Left renal pelvis (tissue), 4 donors: ENCODE measurements around the gene NPRL2. TPM values are rescaled to one million over a fixed set of nuclear protein-coding genes. Genes with fewer than 3 reads are reported as not detected.

Experiments
- DNase-seq, 4 donors: peaks; one replicate each; pipeline ENCODE4 v3.0.0-alpha.2; 2013; ENCODE audit warnings: low read depth in 4 of 4, low spot score in 3 of 4
- polyA plus RNA-seq, 4 donors: library from polyadenylated mRNA; unstranded; fragments of 120-200 nt; gene quantifications; one replicate each; pipeline ENCODE4 v1.2.1, GENCODE V29; 2013; ENCODE audit not compliant: insufficient read length in 4 of 4

NPRL2 gene
- polyA plus RNA-seq, 4 donors = 23.9 to 35.7 (median 30.5) TPM

GRCh38 chr3:50333744-50334328, 16.7 kb downstream of the NPRL2 start:
- no peak for DNase-seq

GRCh38 chr3:50331364-50331907, 19.1 kb downstream of the NPRL2 start:
- no peak for DNase-seq

- DNase-seq = no peak
These were observed 20.2 kb downstream of the NPRL2 start for GRCh38 chr3:50330330-50330729.

GRCh38 chr3:50327943-50328691, 22.5 kb downstream of the NPRL2 start, which contains the start of gene TUSC2:
Gene TUSC2, minus strand, starts transcription at chr3:50328223. Its CDS starts 124 bp downstream, at chr3:50328099.
- peak; percentile 89 to 94 (median 94) for DNase-seq

- no peak for DNase-seq
These were observed 23.4 kb downstream of the NPRL2 start for GRCh38 chr3:50327129-50327528.

GRCh38 chr3:50326182-50326541, 24.4 kb downstream of the NPRL2 start:
- DNase-seq = no peak

GRCh38 chr3:50325497-50326181, 24.9 kb downstream of the NPRL2 start:
- no peak for DNase-seq

- DNase-seq = no peak
These were observed 25.5 kb downstream of the NPRL2 start for GRCh38 chr3:50325113-50325480.

GRCh38 chr3:50324351-50325112, 26.0 kb downstream of the NPRL2 start:
- no peak for DNase-seq

GRCh38 chr3:50323614-50324199, 26.9 kb downstream of the NPRL2 start:
- no peak for DNase-seq

GRCh38 chr3:50323092-50323600, 27.4 kb downstream of the NPRL2 start:
- no peak for DNase-seq

- no peak for DNase-seq
These were observed 28.0 kb downstream of the NPRL2 start, which contains the start of gene HYAL2 for GRCh38 chr3:50322386-50323091. Gene HYAL2, minus strand, starts transcription at chr3:50322745. Its CDS starts 2,256 bp downstream, at chr3:50320489.

GRCh38 chr3:50322115-50322385, 28.5 kb downstream of the NPRL2 start:
- DNase-seq = no peak

GRCh38 chr3:50321336-50322114, 29.1 kb downstream of the NPRL2 start:
- peak in 3 of 4 donors; percentile 82 to 84 (median 82) for DNase-seq

- DNase-seq = peak in 1 of 4 donors; percentile 76
These were observed 29.7 kb downstream of the NPRL2 start for GRCh38 chr3:50320853-50321335.

GRCh38 chr3:50319894-50320625, 30.5 kb downstream of the NPRL2 start:
- no peak for DNase-seq

GRCh38 chr3:50319181-50319893, 31.2 kb downstream of the NPRL2 start:
- DNase-seq = no peak
